DOHH2 (cell line): Measurements from ENCODE around the gene POU5F1.
"Not testable (repeated sequence)": the region's sequence is repeated elsewhere in the genome, so short reads cannot be mapped to it uniquely, and the experiment has no call there.

Experiments
- H3F3A ChIP-seq: fragments of 200-600 bp; sonication (generic), shearing (Covaris generic); 2 replicates; pipeline ENCODE4 v1.6.0; 2016; ENCODE audit warnings: antibody characterized with exemption, mild to moderate bottlenecking; ENCODE audit not compliant: control insufficient read depth, insufficient read depth
- H3K27ac ChIP-seq: fragments of 200-600 bp; sonication (generic); 2 replicates; pipeline ENCODE4 v1.5.1; 2014; ENCODE audit warnings: low read depth, mild to moderate bottlenecking, low read length, moderate library complexity
- H3K27me3 ChIP-seq: fragments of 200-600 bp; sonication (generic); 2 replicates; pipeline ENCODE4 v1.6.1; 2014; ENCODE audit warnings: mild to moderate bottlenecking, low read length, mixed read lengths; ENCODE audit not compliant: control insufficient read depth
- H3K36me3 ChIP-seq: fragments of 200-600 bp; sonication (generic); 2 replicates; pipeline ENCODE4 v1.6.1; 2014; ENCODE audit warnings: mild to moderate bottlenecking, low read length, moderate library complexity, mixed read lengths; ENCODE audit not compliant: control insufficient read depth
- H3K4me1 ChIP-seq: fragments of 200-600 bp; sonication (generic); 2 replicates; pipeline ENCODE4 v1.6.1; 2014; ENCODE audit warnings: mild to moderate bottlenecking, low read length, mixed read lengths; ENCODE audit not compliant: control insufficient read depth
- H3K4me2 ChIP-seq: fragments of 200-600 bp; sonication (generic); 2 replicates; pipeline ENCODE4 v1.6.0; 2014; ENCODE audit warnings: mild to moderate bottlenecking, low read length, moderate library complexity
- H3K4me3 ChIP-seq: fragments of 200-600 bp; sonication (generic); 2 replicates; pipeline ENCODE4 v1.5.1; 2014; ENCODE audit warnings: mild to moderate bottlenecking, low read length, mixed read lengths
- H3K79me2 ChIP-seq: fragments of 200-600 bp; sonication (generic); 2 replicates; pipeline ENCODE4 v1.6.1; 2014; ENCODE audit warnings: mild to moderate bottlenecking, low read length, mixed read lengths; ENCODE audit not compliant: control insufficient read depth
- H3K9me2 ChIP-seq: fragments of 200-600 bp; sonication (generic); replicated peaks from 2 replicates; pipeline ENCODE4 v1.6.1; 2014; ENCODE audit warnings: mild to moderate bottlenecking, low read length, mixed read lengths; ENCODE audit not compliant: control insufficient read depth
- H3K9me3 ChIP-seq: fragments of 200-600 bp; sonication (generic); 2 replicates; pipeline ENCODE4 v1.6.1; 2014; ENCODE audit warnings: antibody characterized with exemption, low read length, mixed read lengths; ENCODE audit not compliant: control insufficient read depth, insufficient read depth
- H4K20me1 ChIP-seq: fragments of 200-600 bp; sonication (generic); 2 replicates; pipeline ENCODE4 v1.6.0; 2014; ENCODE audit warnings: low read depth, mild to moderate bottlenecking, antibody characterized with exemption, low read length, moderate library complexity; ENCODE audit not compliant: control insufficient read depth, insufficient read depth
- CTCF ChIP-seq: fragments of 200-600 bp; sonication (generic); IDR thresholded peaks from one replicate; pipeline ENCODE4 v1.5.1; 2014; ENCODE audit warnings: antibody characterized with exemption, mild to moderate bottlenecking, low read depth, low read length; ENCODE audit not compliant: poor library complexity, severe bottlenecking
- EZH2phosphoT487 ChIP-seq: fragments of 200-600 bp; sonication (generic); IDR thresholded peaks from 2 replicates; pipeline ENCODE4 v1.6.1; 2017; ENCODE audit warnings: borderline replicate concordance, mild to moderate bottlenecking, antibody characterized with exemption, low read length, moderate library complexity, mixed read lengths

Gene POU5F1

DNA sequence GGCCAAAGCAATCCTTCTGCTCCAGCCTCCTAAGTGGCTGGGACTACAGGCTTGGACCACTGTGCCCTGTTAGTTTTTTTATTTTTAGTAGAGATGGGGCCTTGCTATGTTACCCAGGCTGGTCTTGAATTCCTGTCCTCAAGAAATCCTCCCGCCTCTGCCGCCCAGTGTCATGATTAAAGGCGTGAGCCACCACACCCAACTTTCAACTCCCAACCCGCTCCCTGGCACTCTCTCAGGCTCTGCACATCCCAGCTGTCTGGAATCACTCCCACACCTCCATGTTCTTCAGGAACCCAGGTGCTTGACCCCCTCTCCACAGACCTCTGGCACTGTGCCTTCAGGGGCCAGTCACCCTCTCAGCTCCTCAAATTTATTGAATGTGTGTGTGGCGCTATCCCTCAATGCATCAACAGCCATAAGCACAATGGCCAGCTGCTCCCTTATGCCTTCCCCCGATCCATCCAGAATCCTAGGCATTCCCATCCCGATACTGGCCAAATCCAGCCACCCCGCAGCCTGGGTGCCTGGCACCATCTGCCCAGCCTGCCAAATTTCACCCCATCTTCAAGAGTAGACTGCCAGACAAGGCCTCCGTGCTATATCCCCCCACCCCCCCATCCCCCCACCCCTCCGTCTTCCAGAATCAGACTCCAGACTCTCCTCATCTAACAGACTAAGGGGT lies 647 bp upstream of the POU5F1 start:
- H3F3A ChIP-seq = no peaks in the 10 kb centered on the region
- no peaks in the 10 kb centered on the region for H3K4me1 ChIP-seq
- no peaks in the 10 kb centered on the region for H3K79me2 ChIP-seq
- H3K4me2 ChIP-seq = no peak overlapping the region
- H3K27ac ChIP-seq = no peak overlapping the region
- H3K9me3 ChIP-seq = no peaks in the 10 kb centered on the region
- H3K27me3 ChIP-seq = no peaks in the 10 kb centered on the region
- no peaks in the 10 kb centered on the region for H3K9me2 ChIP-seq
- H4K20me1 ChIP-seq = no peaks in the 10 kb centered on the region
- H3K36me3 ChIP-seq = no peaks in the 10 kb centered on the region
- TF ChIP-seq EZH2phosphoT487 (no peak), CTCF (no peak)
- H3K4me3 ChIP-seq = no peak overlapping the region

- H3K9me3 ChIP-seq, H3K36me3 ChIP-seq, H3K4me2 ChIP-seq, H3K4me3 ChIP-seq, H3F3A ChIP-seq, H3K79me2 ChIP-seq, H4K20me1 ChIP-seq, H3K27ac ChIP-seq, H3K9me2 ChIP-seq, H3K4me1 ChIP-seq, H3K27me3 ChIP-seq: not testable (repeated sequence)
Observed at GRCh38 chr6:31169858-31170599, 453 bp downstream of the POU5F1 start.

- Histone ChIP-seq H3K4me3 (no peak overlapping the region), H3K4me1 (peaks cover 8% of the 10 kb centered on the region), H3K9me3 (no peaks in the 10 kb centered on the region), H3K36me3 (no peaks in the 10 kb centered on the region), H3K9me2 (no peaks in the 10 kb centered on the region), H3K27me3 (no peaks in the 10 kb centered on the region), H4K20me1 (no peaks in the 10 kb centered on the region), H3K27ac (no peak overlapping the region), H3K79me2 (no peaks in the 10 kb centered on the region), H3F3A (no peaks in the 10 kb centered on the region), H3K4me2 (no peak overlapping the region)
- no peak for TF ChIP-seq EZH2phosphoT487
- TF ChIP-seq CTCF = no peak
Observed at GRCh38 chr6:31169123-31169857, 1.2 kb downstream of the POU5F1 start.

GRCh38 chr6:31168606-31169005 lies 1.9 kb downstream of the POU5F1 start:
- H3K4me3 ChIP-seq = no peak overlapping the region
- TF ChIP-seq CTCF = no peak
- TF ChIP-seq EZH2phosphoT487 = no peak

More at GRCh38 chr6:31168606-31169005, 1.9 kb downstream of the POU5F1 start:
- H4K20me1 ChIP-seq = 0 out of 2 replicates have a peak, but pooled peaks cover 3% of the 10 kb centered on the region
- no peaks in the 10 kb centered on the region for H3K27me3 ChIP-seq
- no peaks in the 10 kb centered on the region for H3K79me2 ChIP-seq
- H3K9me3 ChIP-seq = no peaks in the 10 kb centered on the region
- peaks cover 14% of the 10 kb centered on the region for H3K4me1 ChIP-seq
- H3K9me2 ChIP-seq = no peaks in the 10 kb centered on the region
- H3K36me3 ChIP-seq = peaks cover 6% of the 10 kb centered on the region
- no peak overlapping the region for H3K4me2 ChIP-seq
- H3K27ac ChIP-seq = no peak overlapping the region
- H3F3A ChIP-seq = no peaks in the 10 kb centered on the region
